HG02884 (cell line): Measurements from ENCODE around the gene ANGPT4.
"Not testable (repeated sequence)": the region's sequence is repeated elsewhere in the genome, so short reads cannot be mapped to it uniquely, and the experiment has no call there.

Experiments used
- ATAC-seq: cut with Tn5 transposase; IDR thresholded peaks from one replicate; pipeline ENCODE4 v1.9.1; 2021; ENCODE audit warnings: mild to moderate bottlenecking, moderate library complexity; ENCODE audit not compliant: unreplicated experiment

Gene ANGPT4

DNA sequence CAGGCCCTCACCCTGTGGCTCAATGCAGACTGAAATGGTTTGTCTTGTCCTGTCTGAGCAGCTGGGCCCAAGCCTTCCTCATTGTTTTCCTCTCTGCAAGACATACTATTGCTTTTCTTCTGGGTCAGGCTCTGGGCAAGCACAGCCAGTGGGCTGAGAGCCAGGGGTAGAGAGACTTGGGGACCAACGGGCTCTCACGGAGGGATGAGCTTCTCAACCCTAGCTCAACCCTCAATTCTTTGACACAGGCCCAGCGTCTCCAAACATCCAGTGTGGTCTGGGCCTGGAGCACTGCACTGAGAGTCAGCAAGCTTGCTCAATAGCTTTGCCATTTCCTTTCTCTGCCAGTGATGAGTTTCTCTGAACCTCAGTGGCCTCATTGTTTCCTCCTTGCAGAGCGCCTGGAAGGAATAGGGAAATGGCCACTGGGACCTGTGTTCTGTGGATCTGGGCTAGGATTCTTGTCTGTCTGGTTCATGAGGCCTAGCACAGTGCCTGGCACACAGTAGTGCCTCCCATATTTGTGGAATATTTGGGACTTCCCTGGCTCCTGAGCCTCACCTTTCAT is 9.3 kb downstream of the ANGPT4 start:
- no peak for ATAC-seq

GRCh38 chr20:906001-906520 is 10.1 kb downstream of the ANGPT4 start:
- ATAC-seq, result no peak

DNA sequence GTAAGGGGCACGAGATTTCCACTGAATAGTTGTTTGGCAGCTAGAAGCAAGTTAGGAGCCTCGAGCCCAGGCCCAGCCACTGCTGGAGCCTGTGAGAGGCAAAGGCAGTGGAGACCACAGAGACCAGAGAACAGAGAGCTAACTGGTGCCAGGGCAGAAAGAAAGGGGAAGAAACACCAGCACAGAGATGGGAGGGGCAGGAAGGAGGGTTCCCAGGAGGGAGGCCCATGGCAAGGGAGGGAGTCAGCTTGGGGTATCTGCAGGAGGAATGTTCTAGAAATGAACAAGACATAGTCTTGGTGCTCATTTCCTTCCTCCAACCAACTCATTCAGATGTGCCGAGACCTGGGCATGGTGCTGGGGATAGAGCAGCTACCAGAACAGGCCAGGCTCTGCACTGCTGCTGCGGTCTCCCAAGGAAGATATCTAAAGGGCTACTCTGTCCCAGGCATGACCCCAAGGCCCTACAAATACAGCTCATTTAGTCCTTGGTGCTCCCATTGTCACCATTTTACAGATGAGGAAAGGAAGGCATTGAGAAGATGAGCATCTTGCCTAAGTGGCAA is 10.7 kb downstream of the ANGPT4 start:
- ATAC-seq, result no peak

GRCh38 chr20:904039-904545 is 12.0 kb downstream of the ANGPT4 start:
- ATAC-seq, result no peak

GRCh38 chr20:897436-897835 is 18.7 kb downstream of the ANGPT4 start:
- not testable (repeated sequence) for ATAC-seq

GRCh38 chr20:896501-897025 is 19.6 kb downstream of the ANGPT4 start:
- ATAC-seq, result no peak

DNA sequence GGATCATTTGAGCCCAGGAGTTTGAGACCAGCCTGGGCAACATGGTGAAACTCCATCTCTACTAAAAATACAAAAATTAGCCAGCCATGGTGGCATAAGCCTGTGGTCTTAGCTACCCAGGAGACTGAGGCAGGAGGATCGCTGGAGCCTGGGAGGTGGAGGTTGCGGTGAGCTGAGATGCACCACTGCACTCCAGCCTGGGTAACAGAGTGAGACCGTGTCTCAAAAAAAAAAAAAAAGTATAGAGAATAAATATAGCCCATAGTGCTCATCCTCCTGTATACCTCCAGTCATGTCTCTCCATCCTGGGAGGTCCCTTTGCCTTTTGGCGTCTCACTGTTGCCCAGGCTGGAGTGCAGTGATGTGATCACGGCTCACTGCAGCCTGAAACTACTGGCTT is 23.8 kb downstream of the ANGPT4 start:
- not testable (repeated sequence) for ATAC-seq

- ATAC-seq, result no peak
These were observed 24.4 kb downstream of the ANGPT4 start for GRCh38 chr20:891706-892080.

- ATAC-seq, result no peak
These were observed 25.0 kb downstream of the ANGPT4 start for GRCh38 chr20:891058-891705.

- no peak for ATAC-seq
These were observed 25.5 kb downstream of the ANGPT4 start for GRCh38 chr20:890666-891057.

DNA sequence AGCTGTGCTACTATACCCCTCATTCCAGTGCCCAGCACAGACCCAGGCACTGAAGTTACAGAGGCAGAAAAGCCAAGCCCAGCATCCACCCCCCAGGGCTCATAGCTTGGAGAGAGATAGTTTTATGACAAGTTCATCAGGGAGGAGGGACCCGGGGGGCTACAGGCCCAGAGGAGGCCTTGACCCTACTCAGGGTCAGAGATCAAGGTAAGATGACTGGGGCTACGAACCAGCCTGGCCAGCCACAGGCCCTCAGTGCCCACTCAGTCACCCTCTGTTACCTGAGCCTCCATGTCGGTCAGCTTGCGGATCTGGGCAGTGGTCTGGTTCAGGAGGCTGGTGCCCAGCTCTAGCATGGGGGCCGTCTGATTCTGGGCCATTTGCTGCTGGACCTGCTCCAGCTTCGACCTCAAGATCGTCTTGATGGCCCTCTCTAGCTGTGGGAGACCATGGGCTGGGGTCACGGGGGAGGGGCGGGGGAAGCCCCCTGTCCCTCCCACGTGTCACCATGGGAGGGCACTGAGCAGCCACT is 26.1 kb downstream of the ANGPT4 start:
- ATAC-seq, result no peak

DNA sequence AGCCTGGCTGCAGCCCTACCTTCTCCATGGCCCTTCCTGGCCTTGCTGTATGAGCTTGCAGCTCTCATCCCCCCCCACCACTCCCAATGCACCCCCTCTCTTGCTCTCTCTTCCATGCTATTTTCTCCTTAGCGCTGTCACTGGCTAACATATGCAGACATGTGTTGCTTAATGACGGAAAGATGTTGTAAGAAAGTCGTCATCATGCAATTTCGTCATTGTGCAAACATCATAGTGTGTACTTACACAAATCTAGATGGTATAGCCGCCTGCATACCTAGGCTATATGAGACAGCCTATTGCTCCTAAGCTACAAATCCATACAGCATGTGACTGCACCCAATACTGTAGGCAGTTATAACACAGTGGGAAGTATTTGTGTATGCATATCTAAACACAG is 27.0 kb downstream of the ANGPT4 start:
- no peak for ATAC-seq

- no peak for ATAC-seq
These were observed 28.1 kb downstream of the ANGPT4 start for GRCh38 chr20:888057-888456.

GRCh38 chr20:887137-887536 is 29.0 kb downstream of the ANGPT4 start:
- ATAC-seq, result no peak

DNA sequence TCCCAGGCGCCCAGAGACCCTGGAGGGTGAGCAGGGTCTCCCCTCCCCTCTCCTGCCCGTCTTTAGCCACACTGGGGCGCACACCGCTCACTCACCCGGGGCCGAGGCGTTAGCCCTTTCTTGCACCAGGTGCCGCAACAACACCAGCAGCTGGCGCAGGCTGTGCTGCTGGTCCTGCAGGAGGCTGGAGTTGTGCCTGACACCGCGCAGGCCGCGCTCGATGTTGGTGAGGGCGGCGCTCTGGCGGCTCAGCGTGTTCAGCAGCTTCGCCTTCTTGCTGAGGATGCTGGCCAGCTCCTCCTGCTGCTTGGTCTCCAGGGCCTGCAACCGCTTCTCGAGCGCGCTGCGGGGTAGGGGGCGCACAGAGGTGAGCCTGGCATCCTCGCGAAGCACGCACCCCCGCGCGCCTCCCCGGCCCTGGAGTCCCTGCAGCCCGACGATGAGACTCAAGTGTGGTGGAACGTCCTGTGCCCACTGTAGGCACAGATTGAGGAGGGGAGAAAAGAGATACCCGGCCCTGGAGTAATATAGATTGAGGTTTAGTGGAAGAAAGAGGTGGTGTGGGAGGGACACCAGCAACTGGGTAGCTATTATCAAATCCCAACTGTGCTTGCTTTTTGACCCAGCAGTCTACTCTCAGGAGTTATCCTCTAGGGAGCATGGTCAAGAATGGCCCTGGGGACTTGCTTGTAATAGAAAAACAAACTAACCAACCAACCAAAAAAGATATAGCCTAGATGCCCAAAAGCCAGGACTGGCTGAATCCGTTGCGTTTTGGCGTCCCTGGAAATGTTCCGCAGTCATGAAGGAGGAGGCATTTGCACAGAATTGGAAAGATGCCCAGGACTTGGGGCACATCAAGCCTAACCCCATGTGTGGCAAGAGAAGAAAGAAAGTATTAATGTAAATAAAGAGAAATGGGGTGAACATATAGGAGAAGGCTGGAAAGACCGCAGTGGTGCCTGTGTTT is 30.9 kb downstream of the ANGPT4 start:
- ATAC-seq, result no peak

- ATAC-seq, result no peak
These were observed 34.4 kb downstream of the ANGPT4 start for GRCh38 chr20:881783-882144.

DNA sequence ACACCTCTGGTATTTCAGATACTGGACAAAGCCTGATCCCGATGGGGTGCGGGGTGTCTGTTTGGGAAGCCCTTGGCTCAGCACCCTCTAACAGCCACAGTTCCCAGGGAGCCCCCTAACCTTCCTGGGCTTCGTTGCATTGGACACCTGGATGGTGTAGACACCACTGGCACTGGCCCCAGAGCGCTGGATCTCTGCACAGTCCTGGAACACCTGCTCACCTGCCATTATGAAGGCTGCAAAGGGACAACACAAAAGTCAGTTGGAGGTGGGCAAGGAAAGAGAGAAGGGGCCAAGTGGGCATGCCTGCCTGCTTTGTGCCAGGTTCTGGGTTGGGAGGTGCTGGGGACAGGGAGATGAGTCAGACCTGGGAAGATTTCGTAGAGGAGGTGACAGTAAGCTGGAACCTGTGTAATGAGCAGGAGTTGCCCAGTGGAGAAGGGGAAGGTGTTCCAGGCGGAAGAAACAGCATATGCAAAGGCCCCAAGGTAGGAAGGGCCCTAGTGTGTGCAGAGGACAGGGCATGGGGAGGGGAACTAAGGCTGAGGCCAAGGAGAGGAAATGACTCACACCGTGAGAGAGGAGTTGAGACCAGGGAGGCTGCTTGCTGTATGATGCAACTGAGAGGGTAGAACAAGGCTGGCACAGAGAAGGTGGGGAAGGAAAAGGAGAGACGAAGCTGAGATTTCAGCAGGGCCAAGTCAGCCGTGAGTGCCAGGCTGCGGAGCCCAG is 34.9 kb downstream of the ANGPT4 start:
- no peak for ATAC-seq

DNA sequence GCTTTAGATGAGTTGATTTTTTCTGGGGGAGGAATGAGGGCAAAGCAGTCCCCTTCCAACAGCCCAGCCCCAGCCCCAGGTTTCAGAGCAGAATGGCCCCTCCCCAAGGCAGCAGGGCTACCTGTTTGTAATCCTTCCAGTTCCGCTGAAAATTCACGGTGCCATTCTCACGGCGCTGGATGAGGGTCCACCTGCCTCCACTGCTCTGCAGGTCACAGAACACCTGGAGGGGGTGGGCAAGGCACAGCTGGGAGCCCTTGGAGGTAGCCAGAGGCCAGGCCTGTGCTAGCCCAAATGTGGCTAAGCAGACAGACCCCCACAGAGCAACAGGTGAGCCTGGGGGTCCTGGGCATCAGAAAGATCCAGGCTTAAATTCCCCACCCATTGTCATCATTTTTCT is 36.5 kb downstream of the ANGPT4 start:
- ATAC-seq, result no peak

DNA sequence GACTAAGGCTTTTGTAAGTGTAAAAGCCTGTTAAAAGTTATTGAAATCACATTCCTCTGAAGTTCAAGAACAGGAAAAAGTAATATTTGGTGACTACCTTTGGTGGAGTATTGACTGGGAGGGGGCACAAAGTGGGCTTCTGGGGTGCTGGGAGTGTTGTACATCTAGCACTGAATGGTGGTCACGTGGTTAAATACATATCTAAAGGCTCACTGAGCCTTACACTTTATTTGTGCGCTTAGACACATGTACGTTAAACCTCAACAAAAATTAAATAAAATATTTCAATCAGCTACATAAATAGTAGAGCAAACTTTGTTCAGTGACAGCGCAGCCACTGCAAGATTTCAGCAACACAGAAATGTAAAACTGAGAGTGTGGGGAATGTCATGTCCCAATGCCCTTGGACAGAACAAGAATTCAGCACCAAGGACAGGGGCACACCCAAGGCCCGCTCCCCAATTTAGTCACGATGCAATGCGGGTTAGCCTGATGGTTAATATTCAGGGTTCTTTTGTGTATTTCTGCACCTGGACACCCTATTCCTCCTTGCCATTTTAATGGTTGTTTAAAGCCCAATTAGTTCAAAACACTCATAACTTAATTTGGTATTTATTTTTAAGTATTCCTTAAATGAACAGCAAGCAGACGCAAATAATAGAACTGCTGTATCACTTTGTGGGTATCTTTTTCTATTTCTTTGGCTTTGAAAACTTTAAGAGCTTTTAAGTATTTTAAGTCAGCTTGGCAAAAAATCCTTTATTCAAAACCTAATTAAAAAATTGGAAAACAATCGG is 37.4 kb downstream of the ANGPT4 start:
- ATAC-seq, result no peak
